HepG2 (cell line): Measurements from ENCODE around the gene GLDC. TPM values are rescaled to one million over a fixed set of nuclear protein-coding genes. Genes with fewer than 3 reads are reported as not detected.

Experiments
- CBX5 ChIP-seq: sonication (generic); formaldehyde crosslinking; IDR thresholded peaks from 2 replicates; pipeline ENCODE4 v1.4.0; 2020; ENCODE audit warnings: missing genetic modification reagents, borderline replicate concordance
- GZF1 ChIP-seq: sonication (generic); formaldehyde crosslinking; IDR thresholded peaks from 2 replicates; pipeline ENCODE4 v1.5.1; 2020; ENCODE audit warnings: mild to moderate bottlenecking, missing genetic modification reagents
- HNF4G ChIP-seq, 2 experiments: sonication (generic) in 1 of 2; formaldehyde crosslinking in 1 of 2; IDR thresholded peaks; 2 replicates each; pipeline versions ENCODE4 v1.4.0 to v1.6.1; 2011 to 2020; ENCODE audit warnings: borderline replicate concordance in 2 of 2, low read depth in 2 of 2, mild to moderate bottlenecking in 2 of 2, low read length in 1 of 2, missing genetic modification reagents in 1 of 2, moderate library complexity in 1 of 2
- ISL2 ChIP-seq: sonication (generic); formaldehyde crosslinking; IDR thresholded peaks from 2 replicates; pipeline ENCODE4 v1.5.0; 2020; ENCODE audit warnings: missing genetic modification reagents
- RAD51 ChIP-seq: fragments of 450-650 bp; IDR thresholded peaks from 2 replicates; pipeline ENCODE4 v1.6.1; 2016; ENCODE audit warnings: borderline replicate concordance
- WIZ ChIP-seq: sonication (generic); formaldehyde crosslinking; IDR thresholded peaks from 2 replicates; pipeline ENCODE4 v1.5.1; 2020; ENCODE audit warnings: mild to moderate bottlenecking, missing genetic modification reagents
- ZMYM4 ChIP-seq: sonication (generic); formaldehyde crosslinking; IDR thresholded peaks from 2 replicates; pipeline ENCODE4 v1.8.1; 2023; ENCODE audit warnings: mild to moderate bottlenecking, missing genetic modification reagents
- ZNF20 ChIP-seq: sonication (generic); formaldehyde crosslinking; IDR thresholded peaks from 2 replicates; pipeline ENCODE4 v1.4.0; 2020; ENCODE audit warnings: mild to moderate bottlenecking, moderate library complexity, missing genetic modification reagents
- ZNF256 ChIP-seq: sonication (generic); formaldehyde crosslinking; conservative IDR thresholded peaks from 2 replicates; pipeline ENCODE4 v1.4.0; 2020; ENCODE audit warnings: missing genetic modification reagents
- ZNF547 ChIP-seq: sonication (generic); formaldehyde crosslinking; IDR thresholded peaks from 2 replicates; pipeline ENCODE4 v1.5.1; 2020; ENCODE audit warnings: mild to moderate bottlenecking, missing genetic modification reagents
- polyA plus RNA-seq, 8 experiments: library from polyadenylated mRNA; depleted of rRNA in 3 of 8; stranded (reverse) in 7 of 8; unstranded in 1 of 8; fragments of >200 nt; fragmentation: Illumina TruSeq in 4 of 8; extraction: Trizol in 4 of 8; gene quantifications; 2 replicates each; pipeline versions ENCODE4 v1.2.1 to v1.2.3, GENCODE V29; 2011 to 2016; ENCODE audit warnings: low read depth in 4 of 8, missing spikeins in 1 of 8, mixed read lengths in 1 of 8; ENCODE audit not compliant: insufficient read depth in 1 of 8
- total RNA-seq, 5 experiments: library from RNA; depleted of rRNA; stranded (reverse); fragments of >200 nt; fragmentation: Illumina TruSeq; extraction: Trizol; gene quantifications; 2 replicates each; pipeline ENCODE4 v1.2.3, GENCODE V29; 2016; ENCODE audit warnings: low read depth in 1 of 5
- TF ChIP-seq, protein P1 (sequence below): sonication (generic); formaldehyde crosslinking; IDR thresholded peaks from 2 replicates; pipeline ENCODE4 v1.4.0; 2020; ENCODE audit warnings: missing genetic modification reagents
- TF ChIP-seq, protein P2 (sequence below): sonication (generic); formaldehyde crosslinking; IDR thresholded peaks from 2 replicates; pipeline ENCODE4 v1.8.0; 2022; ENCODE audit warnings: low read depth, missing genetic modification reagents
- TF ChIP-seq, protein P3 (sequence below): IDR thresholded peaks from 2 replicates; pipeline ENCODE4 v1.6.1; 2016; ENCODE audit warnings: low read depth, borderline replicate concordance
- TF ChIP-seq, protein P4 (sequence below): fragments of 450-650 bp; IDR thresholded peaks from 2 replicates; pipeline ENCODE4 v1.6.1; 2017; ENCODE audit warnings: mild to moderate bottlenecking
- TF ChIP-seq, protein P5 (sequence below): sonication (generic); formaldehyde crosslinking; IDR thresholded peaks from 2 replicates; pipeline ENCODE4 v1.5.0; 2020; ENCODE audit warnings: missing genetic modification reagents

The GLDC gene
- total and polyA plus RNA-seq, 2 of the 13 experiments (the other 11 are each of a cell fraction or from before 2014, with no cell fraction given) = 59.3 to 115 TPM

DNA sequence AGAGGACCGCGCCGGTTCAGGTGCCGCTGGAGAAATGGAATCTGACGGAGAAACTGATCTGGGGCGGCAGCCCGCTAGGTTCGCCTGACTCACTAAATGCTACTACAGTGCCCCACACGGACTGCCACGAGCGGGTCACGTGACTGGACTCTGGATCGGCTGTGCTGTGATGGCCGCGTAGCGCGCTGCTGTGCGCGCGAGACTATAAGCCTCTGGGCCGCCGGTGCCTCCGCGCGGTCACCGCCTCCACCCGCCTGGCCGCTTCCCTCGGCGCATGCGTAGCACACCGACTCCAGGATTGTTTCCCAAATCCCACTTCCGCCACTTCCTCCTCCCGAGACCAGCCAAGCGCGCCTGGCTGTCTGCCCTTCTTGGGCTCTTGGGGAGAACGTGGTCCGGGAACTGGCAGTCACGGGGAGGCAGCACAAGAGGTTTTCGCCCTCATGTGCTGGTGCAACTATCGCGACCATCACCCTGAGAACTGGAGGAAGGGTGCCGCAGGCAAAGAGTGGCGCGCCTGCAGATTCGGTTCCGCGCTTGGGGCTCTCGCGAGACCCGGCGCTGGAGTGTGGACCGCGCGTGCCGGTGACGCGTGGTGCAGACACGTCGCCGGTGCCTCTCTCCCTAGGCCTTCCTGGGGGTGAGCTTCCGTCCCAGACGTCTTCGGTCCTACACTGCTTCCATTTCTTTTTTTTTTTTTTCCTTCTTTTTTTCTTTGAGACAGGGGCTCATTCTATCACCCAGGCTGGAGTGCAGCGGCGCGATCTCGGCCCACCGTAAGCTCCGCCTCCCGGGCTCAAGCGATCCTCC lies 35.8 kb upstream of the GLDC start (continued):
- TF ChIP-seq ZMYM4 (CRISPR knock-in tag) = peak; percentile 95
- peak; percentile 61; the same call in 1 of the 2 replicates for TF ChIP-seq ZNF256
- no peak for TF ChIP-seq WIZ
- TF ChIP-seq, protein P1, sequence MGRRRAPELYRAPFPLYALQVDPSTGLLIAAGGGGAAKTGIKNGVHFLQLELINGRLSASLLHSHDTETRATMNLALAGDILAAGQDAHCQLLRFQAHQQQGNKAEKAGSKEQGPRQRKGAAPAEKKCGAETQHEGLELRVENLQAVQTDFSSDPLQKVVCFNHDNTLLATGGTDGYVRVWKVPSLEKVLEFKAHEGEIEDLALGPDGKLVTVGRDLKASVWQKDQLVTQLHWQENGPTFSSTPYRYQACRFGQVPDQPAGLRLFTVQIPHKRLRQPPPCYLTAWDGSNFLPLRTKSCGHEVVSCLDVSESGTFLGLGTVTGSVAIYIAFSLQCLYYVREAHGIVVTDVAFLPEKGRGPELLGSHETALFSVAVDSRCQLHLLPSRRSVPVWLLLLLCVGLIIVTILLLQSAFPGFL (CRISPR knock-in tag) = 0 out of 2 replicates have a peak, but pooled peaks have one; percentile 63
- TF ChIP-seq GZF1 (CRISPR knock-in tag) = peak; percentile 52; the same call in 1 of the 2 replicates
- peak; percentile 91 for TF ChIP-seq ZNF547 (CRISPR knock-in tag)
- peak; percentile 52; the same call in 1 of the 2 replicates for TF ChIP-seq CBX5 (CRISPR knock-in tag)
- TF ChIP-seq, protein P2, sequence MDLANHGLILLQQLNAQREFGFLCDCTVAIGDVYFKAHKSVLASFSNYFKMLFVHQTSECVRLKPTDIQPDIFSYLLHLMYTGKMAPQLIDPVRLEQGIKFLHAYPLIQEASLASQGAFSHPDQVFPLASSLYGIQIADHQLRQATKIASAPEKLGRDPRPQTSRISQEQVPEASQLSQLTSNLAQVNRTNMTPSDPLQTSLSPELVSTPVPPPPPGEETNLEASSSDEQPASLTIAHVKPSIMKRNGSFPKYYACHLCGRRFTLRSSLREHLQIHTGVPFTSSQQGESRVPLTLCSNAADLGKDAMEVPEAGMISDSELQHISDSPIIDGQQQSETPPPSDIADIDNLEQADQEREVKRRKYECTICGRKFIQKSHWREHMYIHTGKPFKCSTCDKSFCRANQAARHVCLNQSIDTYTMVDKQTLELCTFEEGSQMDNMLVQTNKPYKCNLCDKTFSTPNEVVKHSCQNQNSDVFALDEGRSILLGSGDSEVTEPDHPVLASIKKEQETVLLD (CRISPR knock-in tag) = peak; percentile 83
- TF ChIP-seq ZNF20 (CRISPR knock-in tag) = peak; percentile 96
- peak; percentile 46; the same call in 1 of the 2 replicates for TF ChIP-seq ISL2
- TF ChIP-seq, protein P3, sequence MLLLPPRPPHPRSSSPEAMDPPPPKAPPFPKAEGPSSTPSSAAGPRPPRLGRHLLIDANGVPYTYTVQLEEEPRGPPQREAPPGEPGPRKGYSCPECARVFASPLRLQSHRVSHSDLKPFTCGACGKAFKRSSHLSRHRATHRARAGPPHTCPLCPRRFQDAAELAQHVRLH (CRISPR knock-in tag) = peak; percentile 19; the same call in 1 of the 2 replicates
- TF ChIP-seq RAD51 = peak; percentile 98
- TF ChIP-seq HNF4G (IDR thresholded peaks at IDR 0.05; ENCODE audit: borderline replicate concordance, low read depth, low read length) = peak; percentile 68; the same call in 1 of the 2 replicates
- peak; percentile 21; the same call in 1 of the 2 replicates for TF ChIP-seq HNF4G (CRISPR knock-in tag; IDR thresholded peaks at IDR 0.05; ENCODE audit: borderline replicate concordance, low read depth)
- TF ChIP-seq, protein P4, sequence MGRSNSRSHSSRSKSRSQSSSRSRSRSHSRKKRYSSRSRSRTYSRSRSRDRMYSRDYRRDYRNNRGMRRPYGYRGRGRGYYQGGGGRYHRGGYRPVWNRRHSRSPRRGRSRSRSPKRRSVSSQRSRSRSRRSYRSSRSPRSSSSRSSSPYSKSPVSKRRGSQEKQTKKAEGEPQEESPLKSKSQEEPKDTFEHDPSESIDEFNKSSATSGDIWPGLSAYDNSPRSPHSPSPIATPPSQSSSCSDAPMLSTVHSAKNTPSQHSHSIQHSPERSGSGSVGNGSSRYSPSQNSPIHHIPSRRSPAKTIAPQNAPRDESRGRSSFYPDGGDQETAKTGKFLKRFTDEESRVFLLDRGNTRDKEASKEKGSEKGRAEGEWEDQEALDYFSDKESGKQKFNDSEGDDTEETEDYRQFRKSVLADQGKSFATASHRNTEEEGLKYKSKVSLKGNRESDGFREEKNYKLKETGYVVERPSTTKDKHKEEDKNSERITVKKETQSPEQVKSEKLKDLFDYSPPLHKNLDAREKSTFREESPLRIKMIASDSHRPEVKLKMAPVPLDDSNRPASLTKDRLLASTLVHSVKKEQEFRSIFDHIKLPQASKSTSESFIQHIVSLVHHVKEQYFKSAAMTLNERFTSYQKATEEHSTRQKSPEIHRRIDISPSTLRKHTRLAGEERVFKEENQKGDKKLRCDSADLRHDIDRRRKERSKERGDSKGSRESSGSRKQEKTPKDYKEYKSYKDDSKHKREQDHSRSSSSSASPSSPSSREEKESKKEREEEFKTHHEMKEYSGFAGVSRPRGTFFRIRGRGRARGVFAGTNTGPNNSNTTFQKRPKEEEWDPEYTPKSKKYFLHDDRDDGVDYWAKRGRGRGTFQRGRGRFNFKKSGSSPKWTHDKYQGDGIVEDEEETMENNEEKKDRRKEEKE = no peak
- TF ChIP-seq, protein P5, sequence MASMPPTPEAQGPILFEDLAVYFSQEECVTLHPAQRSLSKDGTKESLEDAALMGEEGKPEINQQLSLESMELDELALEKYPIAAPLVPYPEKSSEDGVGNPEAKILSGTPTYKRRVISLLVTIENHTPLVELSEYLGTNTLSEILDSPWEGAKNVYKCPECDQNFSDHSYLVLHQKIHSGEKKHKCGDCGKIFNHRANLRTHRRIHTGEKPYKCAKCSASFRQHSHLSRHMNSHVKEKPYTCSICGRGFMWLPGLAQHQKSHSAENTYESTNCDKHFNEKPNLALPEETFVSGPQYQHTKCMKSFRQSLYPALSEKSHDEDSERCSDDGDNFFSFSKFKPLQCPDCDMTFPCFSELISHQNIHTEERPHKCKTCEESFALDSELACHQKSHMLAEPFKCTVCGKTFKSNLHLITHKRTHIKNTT = no peak; the same call in 1 of the 2 replicates
